HG02759 (cell line): ENCODE measurements around the gene CEP44.

Source experiments
- ATAC-seq: cut with Tn5 transposase; IDR thresholded peaks from one replicate; pipeline ENCODE4 v1.9.1; 2021; ENCODE audit warnings: mild to moderate bottlenecking, moderate library complexity; ENCODE audit not compliant: unreplicated experiment

Gene CEP44

DNA sequence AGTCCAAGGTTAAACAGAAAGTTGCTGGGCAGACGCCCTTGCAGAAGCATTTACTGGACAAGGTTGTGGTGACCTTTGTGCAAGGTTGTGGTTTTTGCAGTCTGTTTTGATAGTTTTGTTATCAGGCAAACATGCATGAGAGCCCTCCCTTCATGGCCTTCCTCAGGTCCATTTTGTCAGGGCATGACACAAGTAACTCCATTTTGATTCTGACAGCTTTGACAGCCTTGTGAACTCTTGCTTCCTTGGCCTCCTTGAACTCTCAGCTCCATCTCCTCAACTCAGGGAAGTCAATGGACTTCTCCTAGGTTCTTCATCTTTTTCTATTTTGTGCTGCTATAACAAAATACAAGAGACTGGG, 97.7 kb downstream of the CEP44 start:
- ATAC-seq = no peak
